Body of pancreas (tissue), 4 donors: Measurements from ENCODE around the gene NPR1.

Source experiments
- CTCF ChIP-seq, 7 experiments: fragments of 450-650 bp in 4 of 7; fragments of 200-600 bp in 3 of 7; sonication (generic) in 3 of 7; IDR thresholded peaks; one replicate each; pipeline ENCODE4 v1.5.1; 2016 to 2019; ENCODE audit warnings: antibody characterized with exemption in 7 of 7
- POLR2A ChIP-seq, 3 donors: fragments of 450-650 bp; IDR thresholded peaks; one replicate each; pipeline ENCODE4 v1.6.1; 2016; ENCODE audit warnings: antibody characterized with exemption in 3 of 3, mild to moderate bottlenecking in 2 of 3

DNA sequence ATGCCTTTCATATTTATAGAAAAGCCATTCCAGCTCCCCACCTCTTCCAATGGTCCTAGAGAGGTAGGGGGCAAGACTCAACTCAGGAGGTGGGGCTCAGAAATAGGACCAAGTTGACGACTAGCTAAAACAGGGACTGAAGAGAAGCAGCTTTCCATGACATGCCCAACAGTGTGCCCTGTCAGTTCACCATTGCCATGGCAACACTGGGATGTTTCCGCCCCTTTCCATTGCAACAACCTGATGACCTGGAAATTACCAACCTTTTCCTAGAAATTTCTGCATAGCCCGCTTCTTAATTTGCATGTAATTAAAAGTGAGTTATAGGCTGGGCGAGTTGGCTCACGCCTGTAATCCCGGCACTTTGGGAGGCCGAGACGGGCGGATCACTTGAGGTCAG lies 27.0 kb downstream of the NPR1 start:
- TF ChIP-seq CTCF (IDR thresholded peaks at IDR 0.05) (no peak), POLR2A (IDR thresholded peaks at IDR 0.05) (no peak)
